ENCODE results near the gene TNNI3K. TPM values are rescaled to one million over a fixed set of nuclear protein-coding genes. Genes with fewer than 3 reads are reported as not detected.

TNNI3K gene
- polyA plus RNA-seq, 1 donor from 2014 or later, result 3.5 TPM

GRCh38 chr1:74504125-74504932, 269.1 kb downstream of the TNNI3K start:
- no peaks in the 10 kb centered on the region for H3K79me2 ChIP-seq (replicated peaks; ENCODE audit: insufficient read depth, low read length)
- H3K36me3 ChIP-seq (ENCODE audit: insufficient read depth, low read length), result no peaks in the 10 kb centered on the region
- H3F3A ChIP-seq (ENCODE audit: insufficient read depth, low read length, poor library complexity, severe bottlenecking), result peaks cover 17% of the 10 kb centered on the region
- H3K9me3 ChIP-seq (ENCODE audit: low read length), result no peaks in the 10 kb centered on the region
- H3K4me3 ChIP-seq (ENCODE audit: low read length), result peak overlapping the region; percentile 32
- H2AFZ ChIP-seq (ENCODE audit: low read depth, low read length), result peak overlapping the region; percentile 40
- TF ChIP-seq TAF1 (IDR thresholded peaks at IDR 0.05; ENCODE audit: low read depth) (no peak), SMC3 (conservative IDR thresholded peaks at IDR 0.05; ENCODE audit: poor library complexity) (peak; percentile 82), REST (IDR thresholded peaks at IDR 0.05; ENCODE audit: borderline replicate concordance) (no peak), RAD21 (conservative IDR thresholded peaks at IDR 0.05) (peak; percentile 91), CTCF (IDR thresholded peaks at IDR 0.05; ENCODE audit: poor library complexity, severe bottlenecking) (peak; percentile 95)
- H4K20me1 ChIP-seq (ENCODE audit: insufficient read depth), result no peaks in the 10 kb centered on the region
- H3K27ac ChIP-seq (ENCODE audit: low read length), result peak overlapping the region; percentile 88
- H3K9ac ChIP-seq (ENCODE audit: low read length), result peak overlapping the region; percentile 69
- H3K9me2 ChIP-seq (ENCODE audit: insufficient read depth, low read length), result no peaks in the 10 kb centered on the region
- no peaks in the 10 kb centered on the region for H3K27me3 ChIP-seq (ENCODE audit: insufficient read depth, low read depth, low read length)
- peak overlapping the region; percentile 23 for H3K4me2 ChIP-seq (ENCODE audit: low read length)

GRCh38 chr1:74504933-74505512, 269.8 kb downstream of the TNNI3K start:
- Histone ChIP-seq H3K9ac (ENCODE audit: low read length) (peak overlapping the region; percentile 69), H3K9me3 (ENCODE audit: low read length) (no peaks in the 10 kb centered on the region), H3K27me3 (ENCODE audit: insufficient read depth, low read depth, low read length) (no peaks in the 10 kb centered on the region), H3K36me3 (ENCODE audit: insufficient read depth, low read length) (no peaks in the 10 kb centered on the region), H4K20me1 (ENCODE audit: insufficient read depth) (no peaks in the 10 kb centered on the region), H3F3A (ENCODE audit: insufficient read depth, low read length, poor library complexity, severe bottlenecking) (peaks cover 17% of the 10 kb centered on the region), H2AFZ (ENCODE audit: low read depth, low read length) (peak overlapping the region; percentile 40), H3K4me3 (ENCODE audit: low read length) (peak overlapping the region; percentile 32), H3K4me2 (ENCODE audit: low read length) (peak overlapping the region; percentile 23), H3K9me2 (ENCODE audit: insufficient read depth, low read length) (no peaks in the 10 kb centered on the region), H3K27ac (ENCODE audit: low read length) (peak overlapping the region; percentile 88), H3K79me2 (replicated peaks; ENCODE audit: insufficient read depth, low read length) (no peaks in the 10 kb centered on the region)
- TF ChIP-seq SMC3 (conservative IDR thresholded peaks at IDR 0.05; ENCODE audit: poor library complexity) (peak; percentile 43), RAD21 (conservative IDR thresholded peaks at IDR 0.05) (peak; percentile 48), POLR2AphosphoS5 (IDR thresholded peaks at IDR 0.05) (peak; percentile 87), TAF1 (IDR thresholded peaks at IDR 0.05; ENCODE audit: low read depth) (no peak), REST (IDR thresholded peaks at IDR 0.05; ENCODE audit: borderline replicate concordance) (peak; percentile 88), CTCF (IDR thresholded peaks at IDR 0.05; ENCODE audit: poor library complexity, severe bottlenecking) (no peak), MXI1 (conservative IDR thresholded peaks at IDR 0.05; ENCODE audit: poor library complexity, severe bottlenecking) (peak; percentile 60), EZH2 (IDR thresholded peaks at IDR 0.05; ENCODE audit: borderline replicate concordance, insufficient read depth, low read length, poor library complexity, severe bottlenecking) (no peak), EP300 (conservative IDR thresholded peaks at IDR 0.05; ENCODE audit: poor library complexity, severe bottlenecking) (peak; percentile 96)

Measured in neural cell (in vitro differentiated cells).